DOHH2 (cell line): Measurements from ENCODE around the gene CADPS2.

Source experiments
- H3F3A ChIP-seq: fragments of 200-600 bp; sonication (generic), shearing (Covaris generic); 2 replicates; pipeline ENCODE4 v1.6.0; 2016; ENCODE audit warnings: antibody characterized with exemption, mild to moderate bottlenecking; ENCODE audit not compliant: control insufficient read depth, insufficient read depth
- H3K27ac ChIP-seq: fragments of 200-600 bp; sonication (generic); 2 replicates; pipeline ENCODE4 v1.5.1; 2014; ENCODE audit warnings: low read depth, mild to moderate bottlenecking, low read length, moderate library complexity
- H3K27me3 ChIP-seq: fragments of 200-600 bp; sonication (generic); 2 replicates; pipeline ENCODE4 v1.6.1; 2014; ENCODE audit warnings: mild to moderate bottlenecking, low read length, mixed read lengths; ENCODE audit not compliant: control insufficient read depth
- H3K36me3 ChIP-seq: fragments of 200-600 bp; sonication (generic); 2 replicates; pipeline ENCODE4 v1.6.1; 2014; ENCODE audit warnings: mild to moderate bottlenecking, low read length, moderate library complexity, mixed read lengths; ENCODE audit not compliant: control insufficient read depth
- H3K4me1 ChIP-seq: fragments of 200-600 bp; sonication (generic); 2 replicates; pipeline ENCODE4 v1.6.1; 2014; ENCODE audit warnings: mild to moderate bottlenecking, low read length, mixed read lengths; ENCODE audit not compliant: control insufficient read depth
- H3K4me2 ChIP-seq: fragments of 200-600 bp; sonication (generic); 2 replicates; pipeline ENCODE4 v1.6.0; 2014; ENCODE audit warnings: mild to moderate bottlenecking, low read length, moderate library complexity
- H3K4me3 ChIP-seq: fragments of 200-600 bp; sonication (generic); 2 replicates; pipeline ENCODE4 v1.5.1; 2014; ENCODE audit warnings: mild to moderate bottlenecking, low read length, mixed read lengths
- H3K79me2 ChIP-seq: fragments of 200-600 bp; sonication (generic); 2 replicates; pipeline ENCODE4 v1.6.1; 2014; ENCODE audit warnings: mild to moderate bottlenecking, low read length, mixed read lengths; ENCODE audit not compliant: control insufficient read depth
- H3K9me2 ChIP-seq: fragments of 200-600 bp; sonication (generic); replicated peaks from 2 replicates; pipeline ENCODE4 v1.6.1; 2014; ENCODE audit warnings: mild to moderate bottlenecking, low read length, mixed read lengths; ENCODE audit not compliant: control insufficient read depth
- H3K9me3 ChIP-seq: fragments of 200-600 bp; sonication (generic); 2 replicates; pipeline ENCODE4 v1.6.1; 2014; ENCODE audit warnings: antibody characterized with exemption, low read length, mixed read lengths; ENCODE audit not compliant: control insufficient read depth, insufficient read depth
- H4K20me1 ChIP-seq: fragments of 200-600 bp; sonication (generic); 2 replicates; pipeline ENCODE4 v1.6.0; 2014; ENCODE audit warnings: low read depth, mild to moderate bottlenecking, antibody characterized with exemption, low read length, moderate library complexity; ENCODE audit not compliant: control insufficient read depth, insufficient read depth
- CTCF ChIP-seq: fragments of 200-600 bp; sonication (generic); IDR thresholded peaks from one replicate; pipeline ENCODE4 v1.5.1; 2014; ENCODE audit warnings: antibody characterized with exemption, mild to moderate bottlenecking, low read depth, low read length; ENCODE audit not compliant: poor library complexity, severe bottlenecking
- EZH2phosphoT487 ChIP-seq: fragments of 200-600 bp; sonication (generic); IDR thresholded peaks from 2 replicates; pipeline ENCODE4 v1.6.1; 2017; ENCODE audit warnings: borderline replicate concordance, mild to moderate bottlenecking, antibody characterized with exemption, low read length, moderate library complexity, mixed read lengths

CADPS2 gene

GRCh38 chr7:122403113-122403512 lies 483.1 kb downstream of the CADPS2 start:
- Histone ChIP-seq H3K79me2 (no peaks in the 10 kb centered on the region), H3K4me3 (no peak overlapping the region), H4K20me1 (no peaks in the 10 kb centered on the region), H3K27ac (no peak overlapping the region), H3F3A (no peaks in the 10 kb centered on the region), H3K9me2 (no peaks in the 10 kb centered on the region), H3K36me3 (no peaks in the 10 kb centered on the region), H3K9me3 (no peaks in the 10 kb centered on the region), H3K27me3 (no peaks in the 10 kb centered on the region), H3K4me2 (no peak overlapping the region), H3K4me1 (no peaks in the 10 kb centered on the region)
- TF ChIP-seq EZH2phosphoT487 (no peak), CTCF (no peak)

DNA sequence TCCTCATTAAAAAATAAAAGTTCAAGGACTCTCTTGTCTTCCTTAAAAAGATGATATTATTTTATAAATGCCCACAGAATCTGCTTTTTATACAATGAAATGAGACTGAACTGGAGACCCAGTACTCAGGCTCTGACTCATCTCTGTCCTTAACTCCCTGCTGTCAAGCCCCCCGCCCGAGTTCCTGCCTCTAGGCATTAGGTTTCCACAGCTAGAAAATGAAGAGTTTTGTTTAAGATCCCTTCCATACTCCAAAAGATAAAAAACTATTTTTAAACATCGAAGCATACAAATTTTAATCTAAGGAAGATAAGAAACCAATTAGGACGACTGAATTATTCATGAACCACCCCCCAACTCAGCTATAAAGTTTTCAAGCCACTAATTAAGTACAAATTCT lies 484.0 kb downstream of the CADPS2 start:
- H3K4me2 ChIP-seq = no peak overlapping the region

GRCh38 chr7:122397381-122397780 lies 488.9 kb downstream of the CADPS2 start:
- Histone ChIP-seq H3K4me1 (no peaks in the 10 kb centered on the region), H3K4me3 (no peak overlapping the region), H3K36me3 (no peaks in the 10 kb centered on the region), H4K20me1 (no peaks in the 10 kb centered on the region), H3K79me2 (no peaks in the 10 kb centered on the region), H3K4me2 (no peak overlapping the region), H3F3A (no peaks in the 10 kb centered on the region), H3K9me3 (no peaks in the 10 kb centered on the region), H3K27me3 (no peaks in the 10 kb centered on the region), H3K27ac (no peak overlapping the region), H3K9me2 (no peaks in the 10 kb centered on the region)
- TF ChIP-seq CTCF (no peak), EZH2phosphoT487 (no peak)

More for the DNA sequence above, 484.0 kb downstream of the CADPS2 start:
- Histone ChIP-seq H3K4me1 (no peaks in the 10 kb centered on the region), H3K36me3 (no peaks in the 10 kb centered on the region), H3K79me2 (no peaks in the 10 kb centered on the region), H3F3A (no peaks in the 10 kb centered on the region), H4K20me1 (no peaks in the 10 kb centered on the region), H3K27me3 (no peaks in the 10 kb centered on the region), H3K9me2 (no peaks in the 10 kb centered on the region), H3K27ac (no peak overlapping the region), H3K4me3 (no peak overlapping the region), H3K9me3 (no peaks in the 10 kb centered on the region)
- TF ChIP-seq CTCF (no peak), EZH2phosphoT487 (no peak)

GRCh38 chr7:122394512-122394911 lies 491.7 kb downstream of the CADPS2 start:
- Histone ChIP-seq H3K4me2 (no peak overlapping the region), H3F3A (no peaks in the 10 kb centered on the region), H3K4me3 (no peak overlapping the region), H3K36me3 (no peaks in the 10 kb centered on the region), H3K79me2 (no peaks in the 10 kb centered on the region), H4K20me1 (no peaks in the 10 kb centered on the region), H3K9me2 (no peaks in the 10 kb centered on the region), H3K27ac (no peak overlapping the region), H3K4me1 (no peaks in the 10 kb centered on the region), H3K9me3 (no peaks in the 10 kb centered on the region), H3K27me3 (no peaks in the 10 kb centered on the region)
- TF ChIP-seq EZH2phosphoT487 (no peak), CTCF (no peak)
